NCI-H187 (cell line): Measurements from ENCODE around the gene TTC39C.

Source experiments
- DNase-seq, 2 experiments: peaks; one replicate each; lab custom pipeline; 2025; lab: John Stamatoyannopoulos, UW

TTC39C gene

GRCh38 chr18:24086082-24086481 is 71.5 kb downstream of the TTC39C start:
- DNase-seq, result no peak

GRCh38 chr18:24089076-24089475 is 74.5 kb downstream of the TTC39C start:
- DNase-seq, result no peak

- no peak for DNase-seq
These were observed 75.2 kb downstream of the TTC39C start for GRCh38 chr18:24089515-24090337.

- no peak for DNase-seq
These were observed 76.3 kb downstream of the TTC39C start for GRCh38 chr18:24090876-24091275.

- DNase-seq, result no peak
These were observed 80.0 kb downstream of the TTC39C start for GRCh38 chr18:24094561-24094960.

- DNase-seq, result no peak
These were observed 81.4 kb downstream of the TTC39C start for GRCh38 chr18:24095976-24096375.

- no peak for DNase-seq
These were observed 88.9 kb downstream of the TTC39C start for GRCh38 chr18:24103320-24104021.

- DNase-seq, result no peak
These were observed 89.9 kb downstream of the TTC39C start for GRCh38 chr18:24104486-24104885.

- no peak for DNase-seq
These were observed 94.1 kb downstream of the TTC39C start for GRCh38 chr18:24108641-24109040.

GRCh38 chr18:24111936-24112335 is 97.4 kb downstream of the TTC39C start:
- DNase-seq, result no peak

- no peak for DNase-seq
These were observed 97.9 kb downstream of the TTC39C start for GRCh38 chr18:24112464-24112863.

- DNase-seq, result no peak
These were observed 98.5 kb downstream of the TTC39C start for GRCh38 chr18:24112874-24113615.

GRCh38 chr18:24114924-24115549 is 100.5 kb downstream of the TTC39C start:
- no peak for DNase-seq

- DNase-seq, result no peak
These were observed 101.1 kb downstream of the TTC39C start for GRCh38 chr18:24115628-24116027.

- DNase-seq, result peak; percentile 30 to 53
These were observed 104.4 kb downstream of the TTC39C start for GRCh38 chr18:24118750-24119577.

GRCh38 chr18:24120676-24121075 is 106.1 kb downstream of the TTC39C start:
- DNase-seq, result no peak

- no peak for DNase-seq
These were observed 107.1 kb downstream of the TTC39C start for GRCh38 chr18:24121625-24122024.

GRCh38 chr18:24126155-24126961 is 111.8 kb downstream of the TTC39C start:
- DNase-seq, result no peak

- no peak for DNase-seq
These were observed 113.2 kb downstream of the TTC39C start for GRCh38 chr18:24127735-24128134.

- DNase-seq, result no peak
These were observed 114.1 kb downstream of the TTC39C start for GRCh38 chr18:24128700-24129099.
